ENCODE results near the gene RAB24.
A peak's percentile ranks its signal among the peaks of the same experiment; 100 is the strongest.

RAB24 gene

GRCh38 chr5:177320879-177321278 lies 17.4 kb upstream of the RAB24 start:
- TF ChIP-seq EZH2 (IDR thresholded peaks at IDR 0.05; ENCODE audit: borderline replicate concordance, low read depth, low read length, severe bottlenecking) (no peak), CTCF (IDR thresholded peaks at IDR 0.05; ENCODE audit: borderline replicate concordance, extremely low read depth, low read length, poor library complexity, severe bottlenecking) (no peak)
- H3K9ac ChIP-seq (ENCODE audit: low read depth, low read length) = no peak overlapping the region
- no peak overlapping the region for H3K4me2 ChIP-seq (ENCODE audit: insufficient read depth, low read length)

GRCh38 chr5:177319913-177320588 lies 16.5 kb upstream of the RAB24 start:
- TF ChIP-seq EZH2 (IDR thresholded peaks at IDR 0.05; ENCODE audit: borderline replicate concordance, low read depth, low read length, severe bottlenecking) (no peak), CTCF (IDR thresholded peaks at IDR 0.05; ENCODE audit: borderline replicate concordance, extremely low read depth, low read length, poor library complexity, severe bottlenecking) (no peak)
- H3K9ac ChIP-seq (ENCODE audit: low read depth, low read length) = no peak overlapping the region
- peaks cover 8% of the 10 kb centered on the region for H4K20me1 ChIP-seq (ENCODE audit: insufficient read depth, low read length)
- H3K27me3 ChIP-seq (ENCODE audit: insufficient read depth, low read length, poor library complexity) = no peaks in the 10 kb centered on the region
- DNase-seq (no peak), ATAC-seq (ENCODE audit: insufficient read depth, low read depth) (peak; percentile 49; the same call in 2 of the 3 replicates)
- no peaks in the 10 kb centered on the region for H3K9me3 ChIP-seq (ENCODE audit: insufficient read depth, low read length, severe bottlenecking)
- H2AFZ ChIP-seq (ENCODE audit: low read depth, low read length) = no peak overlapping the region
- H3K4me2 ChIP-seq (ENCODE audit: insufficient read depth, low read length) = no peak overlapping the region
- H3K27ac ChIP-seq (ENCODE audit: low read length) = no peak overlapping the region
- H3K79me2 ChIP-seq (ENCODE audit: insufficient read depth, low read length) = no peaks in the 10 kb centered on the region
- peaks cover 11% of the 10 kb centered on the region; the same call in 1 of the 2 replicates for H3K36me3 ChIP-seq (ENCODE audit: insufficient read depth, low read length)
- no peak overlapping the region for H3K4me3 ChIP-seq (ENCODE audit: low read depth in 1 of 2, low read length in 2 of 2)
- no peaks in the 10 kb centered on the region for H3K4me1 ChIP-seq (ENCODE audit: insufficient read depth, low read length)

More at GRCh38 chr5:177320879-177321278, 17.4 kb upstream of the RAB24 start:
- no peaks in the 10 kb centered on the region for H3K9me3 ChIP-seq (ENCODE audit: insufficient read depth, low read length, severe bottlenecking)
- ATAC-seq (ENCODE audit: insufficient read depth, low read depth) = no peak
- H3K27ac ChIP-seq (ENCODE audit: low read length) = no peak overlapping the region
- H3K79me2 ChIP-seq (ENCODE audit: insufficient read depth, low read length) = no peaks in the 10 kb centered on the region
- H4K20me1 ChIP-seq (ENCODE audit: insufficient read depth, low read length) = peaks cover 8% of the 10 kb centered on the region
- no peak overlapping the region for H2AFZ ChIP-seq (ENCODE audit: low read depth, low read length)
- no peaks in the 10 kb centered on the region for H3K4me1 ChIP-seq (ENCODE audit: insufficient read depth, low read length)
- no peak overlapping the region for H3K4me3 ChIP-seq (ENCODE audit: low read depth in 1 of 2, low read length in 2 of 2)
- peaks cover 11% of the 10 kb centered on the region; the same call in 1 of the 2 replicates for H3K36me3 ChIP-seq (ENCODE audit: insufficient read depth, low read length)
- no peaks in the 10 kb centered on the region for H3K27me3 ChIP-seq (ENCODE audit: insufficient read depth, low read length, poor library complexity)
- no peak for DNase-seq

GRCh38 chr5:177317959-177318377 lies 14.4 kb upstream of the RAB24 start:
- Histone ChIP-seq H3K79me2 (ENCODE audit: insufficient read depth, low read length) (peaks cover 10% of the 10 kb centered on the region), H3K9me3 (ENCODE audit: insufficient read depth, low read length, severe bottlenecking) (no peaks in the 10 kb centered on the region), H2AFZ (ENCODE audit: low read depth, low read length) (no peak overlapping the region), H3K9ac (ENCODE audit: low read depth, low read length) (no peak overlapping the region), H4K20me1 (ENCODE audit: insufficient read depth, low read length) (peaks cover 8% of the 10 kb centered on the region), H3K4me3 (ENCODE audit: low read depth in 1 of 2, low read length in 2 of 2) (no peak overlapping the region), H3K27me3 (ENCODE audit: insufficient read depth, low read length, poor library complexity) (no peaks in the 10 kb centered on the region), H3K27ac (ENCODE audit: low read length) (no peak overlapping the region), H3K4me1 (ENCODE audit: insufficient read depth, low read length) (peaks cover 16% of the 10 kb centered on the region), H3K4me2 (ENCODE audit: insufficient read depth, low read length) (no peak overlapping the region), H3K36me3 (ENCODE audit: insufficient read depth, low read length) (peaks cover 11% of the 10 kb centered on the region; the same call in 1 of the 2 replicates)
- peak; percentile 90 for TF ChIP-seq CTCF (IDR thresholded peaks at IDR 0.05; ENCODE audit: borderline replicate concordance, extremely low read depth, low read length, poor library complexity, severe bottlenecking)
- TF ChIP-seq EZH2 (IDR thresholded peaks at IDR 0.05; ENCODE audit: borderline replicate concordance, low read depth, low read length, severe bottlenecking) = no peak
- peak; percentile 70 for ATAC-seq (ENCODE audit: insufficient read depth, low read depth)
- peak; percentile 75 for DNase-seq

Data from DND-41 (cell line).